CD4-positive, alpha-beta T cell (primary cell): Measurements from ENCODE around the gene THBS4. TPM values are rescaled to one million over a fixed set of nuclear protein-coding genes. Genes with fewer than 3 reads are reported as not detected.

Experiments used
- ATAC-seq: fragments of 200-7000 bp; cut with Tn5 transposase; one replicate; pipeline ENCODE4 v1.10.0; 2022; ENCODE audit warnings: mild to moderate bottlenecking; ENCODE audit not compliant: poor library complexity
- CTCF ChIA-PET: fragments of 350-600 bp; sonication (Branson Sonifier 250); formaldehyde crosslinking; loops from one replicate; lab custom pipeline; 2021; ENCODE audit warnings: antibody characterized with exemption, inconsistent platforms; lab: Charles Lee
- POLR2A ChIA-PET: fragments of 350-600 bp; sonication (Branson Sonifier 250); formaldehyde crosslinking; loops from one replicate; lab custom pipeline; 2021; ENCODE audit warnings: antibody characterized with exemption, inconsistent platforms; lab: Charles Lee
- DNase-seq, 14 experiments: peaks; one replicate each; pipeline ENCODE4 v3.0.0-alpha.2; 2013 to 2020; ENCODE audit warnings: mixed read lengths in 2 of 14
- H3K27ac ChIP-seq, 2 donors: one replicate each; pipeline versions ENCODE4 v1.5.1 to v1.7.0; 2013; ENCODE audit warnings: low read length in 2 of 2, low read depth in 1 of 2, mild to moderate bottlenecking in 1 of 2
- H3K27me3 ChIP-seq, 2 experiments: 1 replicate in 1 of 2; 2 replicates in 1 of 2; pipeline versions ENCODE4 v1.6.1 to v1.7.0; 2013; ENCODE audit warnings: low read length in 2 of 2, control low read depth in 1 of 2, mild to moderate bottlenecking in 1 of 2, moderate library complexity in 1 of 2; ENCODE audit not compliant: insufficient read depth in 2 of 2, control insufficient read depth in 1 of 2
- H3K36me3 ChIP-seq: one replicate; pipeline ENCODE4 v1.6.1; 2013; ENCODE audit warnings: low read length, control low read depth; ENCODE audit not compliant: insufficient read depth
- H3K4me1 ChIP-seq: one replicate; pipeline ENCODE4 v1.6.1; 2013; ENCODE audit warnings: low read length, control low read depth; ENCODE audit not compliant: insufficient read depth
- H3K4me3 ChIP-seq: one replicate; pipeline ENCODE4 v1.5.1; 2013; ENCODE audit warnings: mild to moderate bottlenecking, low read length, moderate library complexity
- H3K9me3 ChIP-seq, 2 experiments: 1 replicate in 1 of 2; 2 replicates in 1 of 2; pipeline versions ENCODE4 v1.6.1 to v1.7.0; 2013; ENCODE audit warnings: low read length in 2 of 2, mild to moderate bottlenecking in 2 of 2, control low read depth in 1 of 2, moderate library complexity in 1 of 2; ENCODE audit not compliant: control insufficient read depth in 1 of 2, insufficient read depth in 1 of 2
- H3K27ac Mint-ChIP-seq: one replicate; pipeline ENCODE4 v1.8.0; 2020; ENCODE audit warnings: mixed read lengths
- H3K27me3 Mint-ChIP-seq: one replicate; pipeline ENCODE4 v1.8.0; 2021; ENCODE audit warnings: mixed read lengths
- H3K36me3 Mint-ChIP-seq: one replicate; pipeline ENCODE4 v1.8.0; 2021; ENCODE audit warnings: low read depth, mixed read lengths
- H3K4me1 Mint-ChIP-seq: one replicate; pipeline ENCODE4 v1.8.0; 2021; ENCODE audit warnings: low read depth, mixed read lengths
- H3K4me3 Mint-ChIP-seq: one replicate; pipeline ENCODE4 v1.8.0; 2020; ENCODE audit warnings: mild to moderate bottlenecking, mixed read lengths
- H3K9me3 Mint-ChIP-seq: one replicate; pipeline ENCODE4 v1.8.0; 2020; ENCODE audit warnings: mixed read lengths
- intact Hi-C, 2 experiments: fragments of 100-400 bp; cut with DNase I in 1 of 2; cut with micrococcal nuclease in 1 of 2; formaldehyde crosslinking; loops; one replicate each; pipeline versions ENCODE4 v1.15.1 to v1.9.0; 2023 to 2025; cut with DNase I, micrococcal nuclease
- total RNA-seq, 174 experiments: library from RNA in 2 of 174; stranded (reverse) in 2 of 174; gene quantifications; one replicate each; pipeline ENCODE4 v1.2.3 and lab custom pipeline; 2021 to 2026
- TF ChIP-seq, protein P1 (sequence below): fragments of 200-600 bp; IDR thresholded peaks from one replicate; pipeline ENCODE4 v1.8.0; 2022; ENCODE audit warnings: antibody characterized with exemption, mild to moderate bottlenecking

THBS4 gene
- total RNA-seq, 2 experiments from 2014 or later = 0.47 to 0.85 TPM

DNA sequence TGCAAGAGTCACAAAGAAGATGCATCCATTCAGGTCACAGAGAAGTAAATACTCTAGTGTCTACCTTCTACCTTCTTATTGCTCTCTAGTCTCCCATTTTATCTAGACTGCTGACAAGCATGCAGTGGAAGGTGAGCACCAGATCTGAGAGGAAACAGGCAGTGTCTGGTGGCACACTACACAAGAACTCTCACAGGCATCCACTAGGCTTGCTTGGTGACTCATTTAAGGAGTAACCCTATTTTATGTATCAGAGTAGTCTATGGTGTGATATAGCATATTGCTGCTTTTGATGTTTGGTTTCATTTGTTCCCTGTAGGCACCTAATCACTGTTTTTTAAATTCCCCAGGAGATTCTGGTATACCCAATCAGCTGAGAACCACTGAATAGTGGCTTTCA, 1.6 kb upstream of the THBS4 start:
- no peaks in the 10 kb centered on the region for H3K9me3 Mint-ChIP-seq
- H3K9me3 ChIP-seq = no peaks in the 10 kb centered on the region
- H3K36me3 Mint-ChIP-seq = no peaks in the 10 kb centered on the region
- intact Hi-C loops = no loop called here
- no peak overlapping the region for H3K4me3 ChIP-seq
- no peak overlapping the region for H3K27ac ChIP-seq
- TF ChIP-seq, protein P1, sequence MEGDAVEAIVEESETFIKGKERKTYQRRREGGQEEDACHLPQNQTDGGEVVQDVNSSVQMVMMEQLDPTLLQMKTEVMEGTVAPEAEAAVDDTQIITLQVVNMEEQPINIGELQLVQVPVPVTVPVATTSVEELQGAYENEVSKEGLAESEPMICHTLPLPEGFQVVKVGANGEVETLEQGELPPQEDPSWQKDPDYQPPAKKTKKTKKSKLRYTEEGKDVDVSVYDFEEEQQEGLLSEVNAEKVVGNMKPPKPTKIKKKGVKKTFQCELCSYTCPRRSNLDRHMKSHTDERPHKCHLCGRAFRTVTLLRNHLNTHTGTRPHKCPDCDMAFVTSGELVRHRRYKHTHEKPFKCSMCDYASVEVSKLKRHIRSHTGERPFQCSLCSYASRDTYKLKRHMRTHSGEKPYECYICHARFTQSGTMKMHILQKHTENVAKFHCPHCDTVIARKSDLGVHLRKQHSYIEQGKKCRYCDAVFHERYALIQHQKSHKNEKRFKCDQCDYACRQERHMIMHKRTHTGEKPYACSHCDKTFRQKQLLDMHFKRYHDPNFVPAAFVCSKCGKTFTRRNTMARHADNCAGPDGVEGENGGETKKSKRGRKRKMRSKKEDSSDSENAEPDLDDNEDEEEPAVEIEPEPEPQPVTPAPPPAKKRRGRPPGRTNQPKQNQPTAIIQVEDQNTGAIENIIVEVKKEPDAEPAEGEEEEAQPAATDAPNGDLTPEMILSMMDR = no peak
- POLR2A ChIA-PET = no interaction called here
- peaks cover 29 to 46% of the 10 kb centered on the region in 2 experiments for H3K27me3 ChIP-seq
- CTCF ChIA-PET = no interaction called here
- H3K27ac Mint-ChIP-seq = no peak overlapping the region
- ATAC-seq (no peak), DNase-seq (no peak)
- no peak overlapping the region for H3K4me3 Mint-ChIP-seq
- H3K4me1 Mint-ChIP-seq = peaks cover 20% of the 10 kb centered on the region
- H3K27me3 Mint-ChIP-seq = peaks cover 67% of the 10 kb centered on the region
- no peaks in the 10 kb centered on the region for H3K36me3 ChIP-seq
- peaks cover 7% of the 10 kb centered on the region for H3K4me1 ChIP-seq

DNA sequence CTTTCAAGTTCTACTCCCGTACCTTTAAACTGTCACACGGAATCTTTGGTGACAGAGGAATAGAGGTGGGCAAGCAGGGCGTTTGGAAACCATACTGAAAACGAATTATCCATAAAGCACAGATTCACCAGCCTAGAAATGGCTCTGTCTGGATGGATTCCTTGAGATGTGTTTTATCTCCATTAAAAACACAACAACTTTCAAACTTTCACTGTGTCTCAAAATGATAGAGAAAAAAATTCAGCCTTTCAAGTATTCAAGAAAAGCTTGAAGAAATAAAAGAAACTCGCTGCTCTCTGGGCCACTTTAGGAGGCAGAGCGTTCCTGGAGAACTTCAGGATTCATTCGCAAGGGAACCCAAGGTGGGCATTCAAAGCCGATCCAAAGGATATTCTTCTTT, 589 bp upstream of the THBS4 start:
- Mint-ChIP-seq H3K36me3 (no peaks in the 10 kb centered on the region), H3K27ac (no peak overlapping the region), H3K9me3 (no peaks in the 10 kb centered on the region), H3K27me3 (peaks cover 73% of the 10 kb centered on the region), H3K4me1 (peaks cover 20% of the 10 kb centered on the region), H3K4me3 (no peak overlapping the region)
- H3K27me3 ChIP-seq = peaks cover 30 to 48% of the 10 kb centered on the region in 2 experiments
- DNase-seq (no peak), ATAC-seq (no peak)
- ChIA-PET POLR2A (no interaction called here), CTCF (no interaction called here)
- peaks cover 7% of the 10 kb centered on the region for H3K4me1 ChIP-seq
- H3K27ac ChIP-seq = no peak overlapping the region
- intact Hi-C loops = no loop called here
- H3K4me3 ChIP-seq = no peak overlapping the region
- H3K9me3 ChIP-seq = no peaks in the 10 kb centered on the region
- no peaks in the 10 kb centered on the region for H3K36me3 ChIP-seq
- TF ChIP-seq, protein P1 = no peak

DNA sequence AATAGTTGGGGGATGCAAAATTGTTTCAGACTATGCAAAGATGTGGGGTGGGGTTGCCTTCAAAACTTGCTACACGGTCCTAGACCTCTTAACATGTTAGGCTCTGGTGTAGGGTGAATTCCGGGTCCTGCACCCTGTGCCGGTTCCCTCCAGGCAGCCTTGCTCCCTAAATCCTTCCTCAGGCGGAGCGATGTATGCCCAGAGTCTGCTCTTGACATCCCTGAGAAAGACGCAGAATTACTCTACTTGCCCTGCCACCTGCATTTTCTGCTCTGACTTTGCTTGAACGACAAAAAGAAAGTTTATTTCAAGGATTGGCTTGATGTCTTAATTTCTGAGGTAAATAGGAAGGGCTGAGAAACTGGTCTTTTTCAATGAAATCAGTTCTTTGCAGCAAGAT, 691 bp downstream of the THBS4 start:
- Histone ChIP-seq H3K9me3 (no peaks in the 10 kb centered on the region), H3K27me3 (peaks cover 35 to 49% of the 10 kb centered on the region in 2 experiments), H3K36me3 (no peaks in the 10 kb centered on the region), H3K4me1 (peaks cover 7% of the 10 kb centered on the region), H3K27ac (no peak overlapping the region), H3K4me3 (no peak overlapping the region)
- H3K4me1 Mint-ChIP-seq = peaks cover 19% of the 10 kb centered on the region
- TF ChIP-seq, protein P1 = no peak
- ChIA-PET CTCF (no interaction called here), POLR2A (no interaction called here)
- intact Hi-C loops = no loop called here
- H3K36me3 Mint-ChIP-seq = no peaks in the 10 kb centered on the region
- no peak overlapping the region for H3K27ac Mint-ChIP-seq
- ATAC-seq (no peak), DNase-seq (no peak)
- no peaks in the 10 kb centered on the region for H3K9me3 Mint-ChIP-seq
- peaks cover 83% of the 10 kb centered on the region for H3K27me3 Mint-ChIP-seq
- no peak overlapping the region for H3K4me3 Mint-ChIP-seq
